Bronchial epithelial cell (primary cell): ENCODE data around the gene CUBN. TPM values are rescaled to one million over a fixed set of nuclear protein-coding genes. Genes with fewer than 3 reads are reported as not detected.

Experiments used
- DNase-seq: peaks from one replicate; pipeline ENCODE4 v3.0.0-alpha.2; 2010; ENCODE audit warnings: low read depth
- FAIRE-seq: peaks from 2 replicates; lab custom pipeline; 2011; peaks lifted over from hg19 to GRCh38; lab: Jason Lieb, UNC
- H3K27me3 ChIP-seq: 2 replicates; pipeline ENCODE4 v1.5.1; 2011; ENCODE audit warnings: low read length; ENCODE audit not compliant: control insufficient read depth, insufficient read depth
- H3K36me3 ChIP-seq: 2 replicates; pipeline ENCODE4 v1.5.1; 2011; ENCODE audit warnings: low read length; ENCODE audit not compliant: control insufficient read depth, insufficient read depth
- H3K4me3 ChIP-seq: 2 replicates; pipeline ENCODE4 v1.5.1; 2011; ENCODE audit warnings: mild to moderate bottlenecking, low read depth, low read length, control low read depth
- total RNA-seq: library from RNA; depleted of rRNA; stranded (reverse); fragments of >200 nt; gene quantifications from 2 replicates; pipeline ENCODE4 v1.2.1, GENCODE V29; 2014
- TF ChIP-seq, protein P1 (sequence below): IDR thresholded peaks from 2 replicates; pipeline ENCODE4 v1.5.1; 2011; ENCODE audit warnings: mild to moderate bottlenecking, moderate library complexity, low read length, control low read depth, inconsistent platforms; ENCODE audit not compliant: insufficient read depth, severe bottlenecking

CUBN gene
- total RNA-seq, 1 donor from 2014 or later = 0.53 TPM

DNA sequence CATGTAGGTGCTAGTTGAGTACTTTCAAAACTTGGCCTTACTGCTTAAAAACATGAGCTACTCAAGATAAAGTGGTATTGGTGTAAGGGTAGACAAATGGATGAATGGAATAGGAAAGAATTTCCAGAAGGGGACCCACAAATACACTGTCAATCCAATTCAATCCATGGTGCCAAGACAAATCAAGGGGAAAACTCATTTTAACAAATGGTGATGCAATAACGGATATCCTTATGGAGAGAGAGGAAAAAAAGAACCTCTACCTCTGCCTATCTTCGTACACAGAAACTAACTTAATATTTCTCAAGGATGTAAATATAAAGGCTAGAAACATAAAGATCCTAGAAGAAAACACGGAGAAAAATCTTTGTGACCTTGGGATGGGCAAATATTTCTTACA, 188.5 kb downstream of the CUBN start:
- H3K4me3 ChIP-seq = no peak overlapping the region
- H3K27me3 ChIP-seq = no peaks in the 10 kb centered on the region
- DNase-seq = no peak
- H3K36me3 ChIP-seq = no peaks in the 10 kb centered on the region
- TF ChIP-seq, protein P1, sequence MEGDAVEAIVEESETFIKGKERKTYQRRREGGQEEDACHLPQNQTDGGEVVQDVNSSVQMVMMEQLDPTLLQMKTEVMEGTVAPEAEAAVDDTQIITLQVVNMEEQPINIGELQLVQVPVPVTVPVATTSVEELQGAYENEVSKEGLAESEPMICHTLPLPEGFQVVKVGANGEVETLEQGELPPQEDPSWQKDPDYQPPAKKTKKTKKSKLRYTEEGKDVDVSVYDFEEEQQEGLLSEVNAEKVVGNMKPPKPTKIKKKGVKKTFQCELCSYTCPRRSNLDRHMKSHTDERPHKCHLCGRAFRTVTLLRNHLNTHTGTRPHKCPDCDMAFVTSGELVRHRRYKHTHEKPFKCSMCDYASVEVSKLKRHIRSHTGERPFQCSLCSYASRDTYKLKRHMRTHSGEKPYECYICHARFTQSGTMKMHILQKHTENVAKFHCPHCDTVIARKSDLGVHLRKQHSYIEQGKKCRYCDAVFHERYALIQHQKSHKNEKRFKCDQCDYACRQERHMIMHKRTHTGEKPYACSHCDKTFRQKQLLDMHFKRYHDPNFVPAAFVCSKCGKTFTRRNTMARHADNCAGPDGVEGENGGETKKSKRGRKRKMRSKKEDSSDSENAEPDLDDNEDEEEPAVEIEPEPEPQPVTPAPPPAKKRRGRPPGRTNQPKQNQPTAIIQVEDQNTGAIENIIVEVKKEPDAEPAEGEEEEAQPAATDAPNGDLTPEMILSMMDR = no peak
- no peak for FAIRE-seq

DNA sequence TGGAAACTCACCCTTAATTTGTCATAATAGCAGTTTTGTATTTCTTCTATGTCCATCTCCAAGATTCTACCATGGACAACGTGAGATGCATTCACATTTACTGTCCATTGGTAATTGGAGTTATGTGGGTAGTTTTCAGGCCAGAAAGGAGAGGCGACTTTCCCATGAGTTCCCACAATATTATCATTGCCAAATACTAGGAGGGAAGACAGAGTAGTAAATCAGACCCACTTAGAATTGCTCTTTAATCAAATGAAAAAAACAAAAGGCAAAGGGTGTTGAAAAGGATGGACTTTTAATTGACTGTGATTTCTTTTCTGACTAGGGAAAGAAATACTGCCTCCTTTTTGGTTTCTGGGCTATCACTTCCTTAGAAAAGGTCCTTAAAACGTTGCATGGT, 190.7 kb downstream of the CUBN start:
- FAIRE-seq (no peak), DNase-seq (no peak)
- Histone ChIP-seq H3K4me3 (no peak overlapping the region), H3K27me3 (no peaks in the 10 kb centered on the region), H3K36me3 (no peaks in the 10 kb centered on the region)
- TF ChIP-seq, protein P1 = no peak

DNA sequence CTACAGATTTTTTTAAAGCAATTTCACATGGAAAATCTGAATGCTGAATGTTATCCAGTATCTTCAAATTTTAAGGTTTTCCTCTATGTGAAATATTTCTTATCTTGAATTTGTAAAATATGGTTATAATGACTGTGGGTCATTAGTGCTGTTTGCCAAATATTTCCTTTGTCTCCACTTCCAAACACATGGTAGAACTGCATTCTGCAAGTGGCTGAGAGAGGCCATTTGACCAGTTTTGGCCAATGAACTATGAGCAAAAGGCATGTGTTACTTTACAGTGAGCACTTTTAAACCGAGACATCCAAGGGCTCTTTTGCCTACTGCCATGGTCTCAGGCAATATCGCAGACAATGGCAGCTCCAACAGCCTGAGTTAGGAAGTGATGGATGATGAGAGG, 195.2 kb downstream of the CUBN start:
- Histone ChIP-seq H3K27me3 (no peaks in the 10 kb centered on the region), H3K36me3 (no peaks in the 10 kb centered on the region), H3K4me3 (no peak overlapping the region)
- no peak for DNase-seq
- TF ChIP-seq, protein P1 = no peak
- no peak for FAIRE-seq

DNA sequence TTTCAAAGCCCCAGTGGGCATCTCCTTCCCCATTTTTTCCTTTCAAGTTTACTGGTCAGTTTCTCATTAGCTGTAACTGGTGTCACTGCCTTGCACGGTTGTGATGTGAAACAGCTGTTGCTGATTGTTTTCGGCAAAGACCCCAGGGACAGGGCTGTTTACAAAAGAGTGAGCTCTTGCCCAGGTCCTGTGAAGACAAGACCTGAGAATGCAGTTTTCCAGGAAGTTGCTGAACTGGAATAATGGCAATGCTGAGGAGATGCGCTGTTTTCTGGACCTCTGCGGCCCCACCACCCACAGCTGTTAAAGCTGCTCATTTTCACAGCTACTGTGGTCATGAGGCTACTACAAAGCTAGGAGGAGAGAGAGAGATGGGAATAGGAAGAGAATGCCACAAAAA, 195.8 kb downstream of the CUBN start:
- Histone ChIP-seq H3K4me3 (no peak overlapping the region), H3K36me3 (no peaks in the 10 kb centered on the region), H3K27me3 (no peaks in the 10 kb centered on the region)
- TF ChIP-seq, protein P1 = no peak
- FAIRE-seq (no peak), DNase-seq (no peak)

DNA sequence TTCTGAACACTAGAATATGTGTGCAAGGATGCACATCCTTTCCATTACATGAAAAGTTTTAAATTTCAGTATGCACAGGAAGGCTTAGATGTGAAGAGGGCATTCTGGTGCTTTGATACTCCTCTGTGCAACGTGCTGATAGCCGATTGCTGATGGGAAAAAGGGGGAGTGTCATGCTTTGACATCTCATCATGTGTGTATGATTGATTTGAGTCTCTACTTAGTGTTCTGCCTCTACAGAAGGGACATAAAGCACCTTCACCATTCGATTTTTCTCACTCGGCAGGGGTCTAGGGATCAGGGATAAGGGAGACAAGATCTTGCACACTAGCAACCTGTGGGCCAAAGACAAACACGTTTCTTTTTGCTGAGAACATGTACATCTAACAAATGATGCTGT, 197.7 kb downstream of the CUBN start:
- DNase-seq (no peak), FAIRE-seq (no peak)
- no peaks in the 10 kb centered on the region for H3K27me3 ChIP-seq
- TF ChIP-seq, protein P1 = no peak
- H3K4me3 ChIP-seq = no peak overlapping the region
- H3K36me3 ChIP-seq = no peaks in the 10 kb centered on the region

DNA sequence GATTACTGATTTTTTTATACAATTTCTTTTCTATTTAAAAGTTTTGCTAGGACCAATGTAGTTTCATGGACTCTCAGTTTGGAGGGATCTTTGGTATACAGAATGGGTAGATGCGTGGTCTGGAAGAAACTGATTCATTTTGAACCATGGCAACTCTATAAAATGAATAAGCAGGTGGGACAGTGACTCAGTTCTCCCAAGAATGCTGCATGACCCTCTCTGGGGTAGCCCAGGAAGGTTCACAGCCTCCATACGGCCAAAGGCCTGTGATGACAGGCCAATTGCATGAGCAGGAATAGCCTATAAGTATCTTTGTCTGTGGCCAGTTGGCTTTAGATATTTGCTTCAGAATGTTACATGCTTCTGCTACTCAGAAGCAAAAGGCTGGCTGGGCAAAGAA, 199.1 kb downstream of the CUBN start:
- no peaks in the 10 kb centered on the region for H3K36me3 ChIP-seq
- TF ChIP-seq, protein P1 = no peak
- H3K4me3 ChIP-seq = no peak overlapping the region
- no peak for DNase-seq
- H3K27me3 ChIP-seq = no peaks in the 10 kb centered on the region
- FAIRE-seq = no peak
